Hepatocyte (in vitro differentiated cells): ENCODE data around the gene ARHGAP33.

Experiments
- CTCF ChIP-seq: fragments of 200-600 bp; sonication (generic); IDR thresholded peaks from 2 replicates; pipeline ENCODE4 v1.5.1; 2016; ENCODE audit warnings: antibody characterized with exemption, mild to moderate bottlenecking; ENCODE audit not compliant: poor library complexity
- EZH2 ChIP-seq: fragments of 200-600 bp; sonication (generic); IDR thresholded peaks from 2 replicates; pipeline ENCODE4 v1.6.1; 2016; ENCODE audit warnings: antibody characterized with exemption, mild to moderate bottlenecking, borderline replicate concordance
- EZH2phosphoT487 ChIP-seq: fragments of 200-600 bp; sonication (generic); IDR thresholded peaks from one replicate; pipeline ENCODE4 v1.6.1; 2018; ENCODE audit warnings: antibody characterized with exemption, mild to moderate bottlenecking, low read depth, moderate library complexity; ENCODE audit not compliant: unreplicated experiment, severe bottlenecking

DNA sequence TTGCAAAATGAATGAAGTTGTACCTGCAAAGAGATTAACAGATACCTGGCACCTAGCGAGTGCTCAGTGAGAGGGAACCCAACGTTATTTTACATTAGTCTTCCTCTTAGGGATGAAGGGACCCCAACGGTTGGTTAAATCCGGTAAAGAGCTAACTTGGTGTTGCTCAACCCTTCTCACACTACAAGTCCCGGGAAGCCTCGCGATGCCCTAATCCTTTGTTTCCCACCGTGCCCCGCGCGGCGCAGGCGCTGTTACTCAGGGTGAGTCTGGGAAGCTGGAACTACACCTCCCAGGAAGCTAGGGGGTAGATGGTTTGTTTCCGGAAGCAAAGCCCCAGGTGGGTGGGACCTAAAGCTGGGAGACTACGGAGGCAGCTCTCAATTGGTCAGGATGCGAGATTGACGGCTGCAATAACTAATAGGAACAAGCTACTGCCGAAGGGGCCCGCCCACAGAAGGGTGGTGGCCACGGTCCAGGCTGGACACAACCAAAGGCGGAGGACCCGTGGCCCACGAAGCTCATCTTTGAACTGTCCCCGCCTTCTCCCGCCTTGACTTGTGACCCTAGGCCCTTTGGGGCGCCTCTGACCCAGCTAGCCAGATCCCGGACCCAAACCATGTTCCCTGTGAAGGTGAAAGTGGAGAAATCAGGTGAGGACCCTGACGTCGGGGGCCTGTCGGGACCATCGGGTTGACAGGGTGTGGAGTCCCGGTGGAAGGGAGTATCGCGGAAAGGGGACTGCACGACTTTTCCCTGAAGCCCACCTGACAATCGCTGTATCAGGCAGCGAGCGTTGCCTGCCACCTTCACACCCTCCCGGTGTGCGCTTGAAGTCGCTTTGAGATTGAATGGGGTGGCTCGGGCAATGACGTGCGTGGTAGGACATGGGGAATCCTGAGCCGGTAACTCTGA, 27.0 kb upstream of the ARHGAP33 start, which contains the start of gene LIN37:
- TF ChIP-seq CTCF (no peak), EZH2 (no peak), EZH2phosphoT487 (no peak)
